ENCODE measurements around the gene C3orf70. TPM values are rescaled to one million over a fixed set of nuclear protein-coding genes. Genes with fewer than 3 reads are reported as not detected.

C3orf70 gene
- total and polyA plus RNA-seq, 5 donors, result 1.7 to 3.6 (median 2.5) TPM

- H3K27ac ChIP-seq (ENCODE audit: low read length), result no peak overlapping the region
- intact Hi-C loops (cut with DNase I), result no loop called here
- H3K9me3 ChIP-seq (ENCODE audit: control insufficient read depth, low read length), result no peaks in the 10 kb centered on the region
- ATAC-seq (no peak), DNase-seq (no peak)
- WGBS, result 75% methylated on average over 3 of the region's 3 CpGs
- H3K4me1 ChIP-seq (ENCODE audit: control insufficient read depth, insufficient read depth, low read length), result no peaks in the 10 kb centered on the region
- no peak overlapping the region for H3K4me3 ChIP-seq (ENCODE audit: low read length)
- no peaks in the 10 kb centered on the region for H3K27me3 ChIP-seq (ENCODE audit: control insufficient read depth, insufficient read depth)
These were observed 65.4 kb downstream of the C3orf70 start for GRCh38 chr3:185087419-185087818.

- H3K9me3 ChIP-seq (ENCODE audit: control insufficient read depth, low read length), result no peaks in the 10 kb centered on the region
These were observed 68.0 kb downstream of the C3orf70 start for GRCh38 chr3:185084901-185085300.

GRCh38 chr3:185084402-185084801 lies 68.5 kb downstream of the C3orf70 start:
- H3K27ac ChIP-seq (ENCODE audit: low read length), result no peak overlapping the region
- no peaks in the 10 kb centered on the region for H3K9me3 ChIP-seq (ENCODE audit: control insufficient read depth, low read length)
- intact Hi-C loops (cut with DNase I), result no loop called here
- ATAC-seq, result no peak
- H3K4me1 ChIP-seq (ENCODE audit: control insufficient read depth, insufficient read depth, low read length), result no peaks in the 10 kb centered on the region
- no peak for DNase-seq
- no peak overlapping the region for H3K4me3 ChIP-seq (ENCODE audit: low read length)
- H3K27me3 ChIP-seq (ENCODE audit: control insufficient read depth, insufficient read depth), result no peaks in the 10 kb centered on the region
- 79% methylated on average over 5 of the region's 5 CpGs for WGBS

More at GRCh38 chr3:185084901-185085300, 68.0 kb downstream of the C3orf70 start:
- intact Hi-C loops (cut with DNase I), result no loop called here
- no peak overlapping the region for H3K4me3 ChIP-seq (ENCODE audit: low read length)
- no peaks in the 10 kb centered on the region for H3K4me1 ChIP-seq (ENCODE audit: control insufficient read depth, insufficient read depth, low read length)
- ATAC-seq (no peak), DNase-seq (no peak)
- H3K27me3 ChIP-seq (ENCODE audit: control insufficient read depth, insufficient read depth), result no peaks in the 10 kb centered on the region
- H3K27ac ChIP-seq (ENCODE audit: low read length), result no peak overlapping the region
- 72% methylated on average over 5 of the region's 5 CpGs for WGBS

- no peaks in the 10 kb centered on the region for H3K9me3 ChIP-seq (ENCODE audit: control insufficient read depth, low read length)
- no peak overlapping the region for H3K4me3 ChIP-seq (ENCODE audit: low read length)
- intact Hi-C loops (cut with DNase I), result no loop called here
- no peak for ATAC-seq
- H3K27me3 ChIP-seq (ENCODE audit: control insufficient read depth, insufficient read depth), result no peaks in the 10 kb centered on the region
- H3K27ac ChIP-seq (ENCODE audit: low read length), result no peak overlapping the region
- DNase-seq, result no peak
- no peaks in the 10 kb centered on the region for H3K4me1 ChIP-seq (ENCODE audit: control insufficient read depth, insufficient read depth, low read length)
- 78% methylated on average over 14 of the region's 14 CpGs for WGBS
These were observed 70.0 kb downstream of the C3orf70 start for GRCh38 chr3:185082829-185083228.

GRCh38 chr3:185082149-185082548 lies 70.7 kb downstream of the C3orf70 start:
- ATAC-seq (no peak), DNase-seq (no peak)
- Histone ChIP-seq H3K4me3 (ENCODE audit: low read length) (no peak overlapping the region), H3K9me3 (ENCODE audit: control insufficient read depth, low read length) (no peaks in the 10 kb centered on the region), H3K27me3 (ENCODE audit: control insufficient read depth, insufficient read depth) (no peaks in the 10 kb centered on the region), H3K27ac (ENCODE audit: low read length) (no peak overlapping the region), H3K4me1 (ENCODE audit: control insufficient read depth, insufficient read depth, low read length) (no peaks in the 10 kb centered on the region)
- intact Hi-C loops (cut with DNase I), result no loop called here
- 84% methylated on average over 3 of the region's 3 CpGs for WGBS

- DNase-seq, result no peak
These were observed 71.3 kb downstream of the C3orf70 start for GRCh38 chr3:185081521-185081920.

GRCh38 chr3:185079625-185080024 lies 73.2 kb downstream of the C3orf70 start:
- H3K4me1 ChIP-seq (ENCODE audit: control insufficient read depth, insufficient read depth, low read length), result no peaks in the 10 kb centered on the region
- no peak overlapping the region for H3K27ac ChIP-seq (ENCODE audit: low read length)
- intact Hi-C loops (cut with DNase I), result no loop called here
- WGBS, result 50% methylated on average over 1 of the region's 1 CpG
- H3K9me3 ChIP-seq (ENCODE audit: control insufficient read depth, low read length), result no peaks in the 10 kb centered on the region
- DNase-seq (no peak), ATAC-seq (no peak)
- no peaks in the 10 kb centered on the region for H3K27me3 ChIP-seq (ENCODE audit: control insufficient read depth, insufficient read depth)
- no peak overlapping the region for H3K4me3 ChIP-seq (ENCODE audit: low read length)

More at GRCh38 chr3:185081521-185081920, 71.3 kb downstream of the C3orf70 start:
- no peaks in the 10 kb centered on the region for H3K4me1 ChIP-seq (ENCODE audit: control insufficient read depth, insufficient read depth, low read length)
- intact Hi-C loops (cut with DNase I), result no loop called here
- no peaks in the 10 kb centered on the region for H3K27me3 ChIP-seq (ENCODE audit: control insufficient read depth, insufficient read depth)
- WGBS, result 89% methylated on average over 1 of the region's 1 CpG
- ATAC-seq, result no peak
- H3K27ac ChIP-seq (ENCODE audit: low read length), result no peak overlapping the region
- no peak overlapping the region for H3K4me3 ChIP-seq (ENCODE audit: low read length)
- H3K9me3 ChIP-seq (ENCODE audit: control insufficient read depth, low read length), result no peaks in the 10 kb centered on the region

- WGBS, result 92% methylated on average over 8 of the region's 8 CpGs
- intact Hi-C loops (cut with DNase I), result no loop called here
- H3K9me3 ChIP-seq (ENCODE audit: control insufficient read depth, low read length), result no peaks in the 10 kb centered on the region
- DNase-seq (no peak), ATAC-seq (no peak)
- H3K27ac ChIP-seq (ENCODE audit: low read length), result no peak overlapping the region
- H3K4me1 ChIP-seq (ENCODE audit: control insufficient read depth, insufficient read depth, low read length), result no peaks in the 10 kb centered on the region
- no peaks in the 10 kb centered on the region for H3K27me3 ChIP-seq (ENCODE audit: control insufficient read depth, insufficient read depth)
- no peak overlapping the region for H3K4me3 ChIP-seq (ENCODE audit: low read length)
These were observed 76.6 kb downstream of the C3orf70 start for GRCh38 chr3:185076219-185076618.

GRCh38 chr3:185075547-185075946 lies 77.3 kb downstream of the C3orf70 start:
- Histone ChIP-seq H3K27me3 (ENCODE audit: control insufficient read depth, insufficient read depth) (no peaks in the 10 kb centered on the region), H3K4me3 (ENCODE audit: low read length) (no peak overlapping the region), H3K27ac (ENCODE audit: low read length) (no peak overlapping the region), H3K9me3 (ENCODE audit: control insufficient read depth, low read length) (no peaks in the 10 kb centered on the region), H3K4me1 (ENCODE audit: control insufficient read depth, insufficient read depth, low read length) (no peaks in the 10 kb centered on the region)
- intact Hi-C loops (cut with DNase I), result no loop called here
- 91% methylated on average over 13 of the region's 13 CpGs for WGBS
- no peak for ATAC-seq
- DNase-seq, result no peak

GRCh38 chr3:185071287-185071800 lies 81.5 kb downstream of the C3orf70 start:
- ATAC-seq, result no peak
- Histone ChIP-seq H3K4me3 (ENCODE audit: low read length) (no peak overlapping the region), H3K27ac (ENCODE audit: low read length) (no peak overlapping the region), H3K4me1 (ENCODE audit: control insufficient read depth, insufficient read depth, low read length) (no peaks in the 10 kb centered on the region), H3K9me3 (ENCODE audit: control insufficient read depth, low read length) (no peaks in the 10 kb centered on the region), H3K27me3 (ENCODE audit: control insufficient read depth, insufficient read depth) (no peaks in the 10 kb centered on the region)
- no peak for DNase-seq
- 61% methylated on average over 7 of the region's 7 CpGs for WGBS
- intact Hi-C loops (cut with DNase I), result no loop called here

- 71% methylated on average over 22 of the region's 22 CpGs for WGBS
- no peaks in the 10 kb centered on the region for H3K4me1 ChIP-seq (ENCODE audit: control insufficient read depth, insufficient read depth, low read length)
- no peak overlapping the region for H3K27ac ChIP-seq (ENCODE audit: low read length)
- intact Hi-C loops (cut with DNase I), result no loop called here
- H3K4me3 ChIP-seq (ENCODE audit: low read length), result no peak overlapping the region
- no peaks in the 10 kb centered on the region for H3K27me3 ChIP-seq (ENCODE audit: control insufficient read depth, insufficient read depth)
- no peaks in the 10 kb centered on the region for H3K9me3 ChIP-seq (ENCODE audit: control insufficient read depth, low read length)
- peak in 1 of 3 donors; percentile 59 for DNase-seq
- peak; percentile 72 to 74 for ATAC-seq
These were observed 82.2 kb downstream of the C3orf70 start for GRCh38 chr3:185070491-185071286.
